ENCODE measurements around the gene PPP6R1. TPM values are rescaled to one million over a fixed set of nuclear protein-coding genes. Genes with fewer than 3 reads are reported as not detected.

PPP6R1 gene
- total RNA-seq, 1 experiment from 2014 or later: 79.7 TPM

- no peaks in the 10 kb centered on the region for H3K36me3 Mint-ChIP-seq (ENCODE audit: insufficient read depth in 1 of 3, low read depth in 3 of 3)
- Histone ChIP-seq H3K9ac (ENCODE audit: extremely low read depth, insufficient read length, low read length) (no peak overlapping the region), H2BK5ac (ENCODE audit: insufficient read length, low read length) (no peak overlapping the region), H4K8ac (replicated peaks; ENCODE audit: insufficient read length, low read depth, low read length) (no peak overlapping the region), H3T11ph (ENCODE audit: low read length) (no peak overlapping the region), H4K91ac (ENCODE audit: insufficient read length, low read depth, low read length) (no peak overlapping the region), H3K4me1 (ENCODE audit: insufficient read depth, low read length) (no peaks in the 10 kb centered on the region), H4K5ac (ENCODE audit: insufficient read length, low read depth, low read length) (no peak overlapping the region), H4K20me1 (ENCODE audit: control insufficient read depth, insufficient read depth, insufficient read length) (no peaks in the 10 kb centered on the region), H3K23me2 (ENCODE audit: insufficient read length, low read depth, low read length, poor library complexity, severe bottlenecking) (no peaks in the 10 kb centered on the region), H3K56ac (ENCODE audit: insufficient read length, low read depth, low read length) (no peak overlapping the region), H2BK20ac (ENCODE audit: low read depth, low read length, poor library complexity, severe bottlenecking) (no peak overlapping the region), H3K27ac (ENCODE audit: insufficient read length, low read depth, low read length) (no peak overlapping the region), H3K79me1 (ENCODE audit: insufficient read depth, low read depth, low read length, poor library complexity, severe bottlenecking) (no peaks in the 10 kb centered on the region), H3K27me3 (ENCODE audit: insufficient read depth, low read length) (no peaks in the 10 kb centered on the region), H3K4ac (ENCODE audit: low read depth, low read length) (no peak overlapping the region), H2BK120ac (ENCODE audit: low read depth, low read length, poor library complexity, severe bottlenecking) (no peak overlapping the region), H2AK5ac (ENCODE audit: insufficient read length, low read length) (no peak overlapping the region), H3K14ac (ENCODE audit: insufficient read depth, low read length) (no peak overlapping the region), H3K23ac (ENCODE audit: insufficient read length, low read depth, low read length) (no peak overlapping the region), H2BK12ac (ENCODE audit: insufficient read length, low read depth, low read length) (no peak overlapping the region), H2AFZ (ENCODE audit: low read length) (no peak overlapping the region), H3K18ac (ENCODE audit: insufficient read length, low read depth, low read length) (peak overlapping the region; percentile 44), H3K4me2 (ENCODE audit: insufficient read depth, insufficient read length, low read length) (no peak overlapping the region), H3K79me2 (ENCODE audit: insufficient read depth, low read length) (no peaks in the 10 kb centered on the region), H2BK15ac (ENCODE audit: low read depth, low read length) (no peak overlapping the region), H3K9me3 (ENCODE audit: control insufficient read depth, low read depth, low read length) (no peaks in the 10 kb centered on the region)
- no CpG with 5 or more reads among the region's 10 CpGs for WGBS (ENCODE audit: extremely low coverage, insufficient read length, low lambda C conversion rate)
- H3K9me3 Mint-ChIP-seq: no peaks in the 10 kb centered on the region; a peak in 3 of 5 replicates
- TF ChIP-seq, protein P1, sequence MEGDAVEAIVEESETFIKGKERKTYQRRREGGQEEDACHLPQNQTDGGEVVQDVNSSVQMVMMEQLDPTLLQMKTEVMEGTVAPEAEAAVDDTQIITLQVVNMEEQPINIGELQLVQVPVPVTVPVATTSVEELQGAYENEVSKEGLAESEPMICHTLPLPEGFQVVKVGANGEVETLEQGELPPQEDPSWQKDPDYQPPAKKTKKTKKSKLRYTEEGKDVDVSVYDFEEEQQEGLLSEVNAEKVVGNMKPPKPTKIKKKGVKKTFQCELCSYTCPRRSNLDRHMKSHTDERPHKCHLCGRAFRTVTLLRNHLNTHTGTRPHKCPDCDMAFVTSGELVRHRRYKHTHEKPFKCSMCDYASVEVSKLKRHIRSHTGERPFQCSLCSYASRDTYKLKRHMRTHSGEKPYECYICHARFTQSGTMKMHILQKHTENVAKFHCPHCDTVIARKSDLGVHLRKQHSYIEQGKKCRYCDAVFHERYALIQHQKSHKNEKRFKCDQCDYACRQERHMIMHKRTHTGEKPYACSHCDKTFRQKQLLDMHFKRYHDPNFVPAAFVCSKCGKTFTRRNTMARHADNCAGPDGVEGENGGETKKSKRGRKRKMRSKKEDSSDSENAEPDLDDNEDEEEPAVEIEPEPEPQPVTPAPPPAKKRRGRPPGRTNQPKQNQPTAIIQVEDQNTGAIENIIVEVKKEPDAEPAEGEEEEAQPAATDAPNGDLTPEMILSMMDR (conservative IDR thresholded peaks at IDR 0.05): no peak
- no peak overlapping the region for H3K27ac Mint-ChIP-seq
- H3K4me1 Mint-ChIP-seq: peaks cover 0 to 2% of the 10 kb centered on the region in 2 experiments; a peak in 1 of 4 replicates
- H3K4me3 Mint-ChIP-seq: no peak overlapping the region
- DNase-seq: no peak
- peaks cover 42% of the 10 kb centered on the region for H3K27me3 Mint-ChIP-seq (ENCODE audit: low read depth)
Observed at GRCh38 chr19:55196803-55197202, 62.0 kb downstream of the PPP6R1 start.

All from H9 (cell line).